Measurements from ENCODE around the gene PTPRN2. TPM values are rescaled to one million over a fixed set of nuclear protein-coding genes. Genes with fewer than 3 reads are reported as not detected.

PTPRN2 gene
- total and polyA plus RNA-seq, 2 of the 8 experiments (the other 6 are each of a cell fraction or from before 2014, with no cell fraction given): 2.6 to 4.5 TPM

DNA sequence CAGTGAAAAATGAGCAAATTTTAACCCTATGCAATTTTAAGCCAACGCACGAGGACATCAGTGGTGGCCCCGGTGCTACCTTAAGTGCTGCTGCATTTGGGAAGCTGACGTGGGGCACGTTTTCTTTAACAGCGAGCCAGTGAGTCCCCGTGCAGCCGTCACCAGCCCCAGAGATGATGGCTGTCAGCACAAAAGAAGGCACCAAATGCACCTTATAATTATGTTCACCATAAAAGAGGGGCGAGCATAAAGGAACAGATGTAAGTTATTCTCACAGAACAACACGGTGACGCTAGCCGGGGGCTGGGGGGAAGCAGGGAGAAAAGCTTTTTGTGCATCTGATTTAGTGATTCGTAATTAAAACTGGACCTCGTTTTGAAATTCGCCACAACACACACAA lies 990.7 kb downstream of the PTPRN2 start:
- Histone ChIP-seq H3K56ac (replicated peaks; ENCODE audit: insufficient read length, low read depth, low read length) (no peak overlapping the region), H3K18ac (ENCODE audit: extremely low read depth, low read length) (no peak overlapping the region), H4K8ac (ENCODE audit: extremely low read depth, insufficient read depth, low read length) (no peak overlapping the region), H3K4me2 (ENCODE audit: insufficient read depth in 1 of 2, low read depth in 2 of 2, low read length in 2 of 2) (no peak overlapping the region), H4K91ac (replicated peaks; ENCODE audit: insufficient read length, low read length) (no peak overlapping the region), H3K79me2 (ENCODE audit: control insufficient read depth in 1 of 2, insufficient read depth in 2 of 2, low read length in 2 of 2) (no peaks in the 10 kb centered on the region), H2BK120ac (replicated peaks; ENCODE audit: low read depth, low read length) (no peak overlapping the region), H3K9ac (replicated peaks in 1 of 4; ENCODE audit: extremely low read depth in 1 of 4, low read depth in 3 of 4, low read length in 3 of 4) (no peak overlapping the region), H3K79me1 (ENCODE audit: low read depth, low read length) (no peaks in the 10 kb centered on the region), H3K23ac (ENCODE audit: insufficient read length) (no peak overlapping the region), H2BK20ac (ENCODE audit: low read length) (no peak overlapping the region), H2BK12ac (ENCODE audit: low read depth, low read length) (no peak overlapping the region), H3K4me1 (replicated peaks in 1 of 4; ENCODE audit: control insufficient read depth in 3 of 4, insufficient read depth in 4 of 4, low read length in 3 of 4) (no peaks in the 10 kb centered on the region), H3K9me3 (ENCODE audit: insufficient read depth in 2 of 2, low read depth in 1 of 2, low read length in 1 of 2) (peaks cover 0 to 10% of the 10 kb centered on the region in 2 experiments; a peak in 1 of 4 replicates), H3K27me3 (replicated peaks in 1 of 4; ENCODE audit: control insufficient read depth in 3 of 4, extremely low read depth in 1 of 4, insufficient read depth in 3 of 4, low read length in 3 of 4) (peaks cover 55 to 96% (median 91%) of the 10 kb centered on the region in 4 experiments), H3K4me3 (ENCODE audit: extremely low read depth in 1 of 4, insufficient read depth in 2 of 4, low read depth in 3 of 4, low read length in 4 of 4) (no peak overlapping the region), H3K36me3 (ENCODE audit: control insufficient read depth in 2 of 4, insufficient read depth in 4 of 4, low read length in 3 of 4) (no peaks in the 10 kb centered on the region; a peak in 1 of 8 replicates), H4K20me1 (replicated peaks in 1 of 2; ENCODE audit: control insufficient read depth in 1 of 2, insufficient read depth in 2 of 2, low read length in 2 of 2) (peaks cover 6 to 11% of the 10 kb centered on the region in 2 experiments), H2BK5ac (ENCODE audit: low read depth, low read length) (no peak overlapping the region), H4K5ac (ENCODE audit: insufficient read length, low read depth, low read length) (no peak overlapping the region), H3K23me2 (ENCODE audit: low read depth, low read length) (no peaks in the 10 kb centered on the region), H2AK5ac (ENCODE audit: low read depth, low read length) (no peak overlapping the region), H3K27ac (ENCODE audit: low read depth, low read length) (no peak overlapping the region), H2BK15ac (ENCODE audit: low read length) (no peak overlapping the region), H2AFZ (ENCODE audit: low read length) (no peak overlapping the region), H3K14ac (ENCODE audit: insufficient read length) (no peak overlapping the region), H3K4ac (replicated peaks; ENCODE audit: insufficient read length, low read depth, low read length) (no peak overlapping the region)
- 84% methylated on average over 15 of the region's 15 CpGs; no CpG with 5 or more reads in 1 of the 2 experiments for WGBS, 2 experiments (ENCODE audit: extremely low coverage in 1 of 2, insufficient coverage in 1 of 2, insufficient read length in 1 of 2, insufficient replicate concordance in 2 of 2, low coverage in 1 of 2, low lambda C conversion rate in 2 of 2, missing lambda C conversion rate in 1 of 2)
- POLR2A ChIA-PET (ENCODE audit: partially characterized antibody): no interaction called here
- DNase-seq (ENCODE audit: low read depth in 1 of 2, low spot score in 2 of 2): no peak
- CTCF ChIA-PET (ENCODE audit: partially characterized antibody): no interaction called here
- FAIRE-seq: no peak
- no peak for TF ChIP-seq GTF2F1 (IDR thresholded peaks at IDR 0.05; ENCODE audit: borderline replicate concordance, low read depth, low read length)
- TF ChIP-seq SP2 (IDR thresholded peaks at IDR 0.05; ENCODE audit: low read length): no peak
- TF ChIP-seq BRCA1 (IDR thresholded peaks at IDR 0.05; ENCODE audit: low read depth, low read length): no peak
- TF ChIP-seq NANOG (IDR thresholded peaks at IDR 0.05; ENCODE audit: insufficient read depth, low read depth, low read length, poor library complexity, severe bottlenecking): no peak
- no peak for TF ChIP-seq CTBP2 (IDR thresholded peaks at IDR 0.05; ENCODE audit: borderline replicate concordance, insufficient read depth, insufficient read length, low read length)
- TF ChIP-seq EGR1 (IDR thresholded peaks at IDR 0.05; ENCODE audit: borderline replicate concordance, low read depth, low read length): no peak
- no peak for TF ChIP-seq SRF (IDR thresholded peaks at IDR 0.05; ENCODE audit: low read depth, low read length)
- no peak for TF ChIP-seq SP4 (IDR thresholded peaks at IDR 0.05; ENCODE audit: low read length)
- no peak for TF ChIP-seq HDAC6 (IDR thresholded peaks at IDR 0.05; ENCODE audit: low read depth, low read length)
- TF ChIP-seq KDM1A (IDR thresholded peaks at IDR 0.05; ENCODE audit: borderline replicate concordance, low read length): no peak
- TF ChIP-seq, protein P1, sequence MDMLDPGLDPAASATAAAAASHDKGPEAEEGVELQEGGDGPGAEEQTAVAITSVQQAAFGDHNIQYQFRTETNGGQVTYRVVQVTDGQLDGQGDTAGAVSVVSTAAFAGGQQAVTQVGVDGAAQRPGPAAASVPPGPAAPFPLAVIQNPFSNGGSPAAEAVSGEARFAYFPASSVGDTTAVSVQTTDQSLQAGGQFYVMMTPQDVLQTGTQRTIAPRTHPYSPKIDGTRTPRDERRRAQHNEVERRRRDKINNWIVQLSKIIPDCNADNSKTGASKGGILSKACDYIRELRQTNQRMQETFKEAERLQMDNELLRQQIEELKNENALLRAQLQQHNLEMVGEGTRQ (IDR thresholded peaks at IDR 0.05; ENCODE audit: low read length): no peak

Measured in H1 (cell line).